Esophagus squamous epithelium (tissue), 4 donors: Measurements from ENCODE around the gene SLC35G4.
"Not testable (repeated sequence)": the region's sequence is repeated elsewhere in the genome, so short reads cannot be mapped to it uniquely, and the experiment has no call there.

Source experiments
- POLR2A ChIP-seq, 4 donors: fragments of 450-650 bp; IDR thresholded peaks; one replicate each; pipeline ENCODE4 v1.6.1; 2017; ENCODE audit warnings: antibody characterized with exemption in 4 of 4, mild to moderate bottlenecking in 4 of 4, moderate library complexity in 3 of 4
- TF ChIP-seq, protein P1 (sequence below), 6 experiments: fragments of 450-650 bp in 4 of 6; fragments of 200-600 bp in 2 of 6; sonication (generic) in 2 of 6; IDR thresholded peaks; one replicate each; pipeline ENCODE4 v1.5.1; 2016 to 2019; ENCODE audit warnings: antibody characterized with exemption in 6 of 6, mild to moderate bottlenecking in 4 of 6, moderate library complexity in 4 of 6

DNA sequence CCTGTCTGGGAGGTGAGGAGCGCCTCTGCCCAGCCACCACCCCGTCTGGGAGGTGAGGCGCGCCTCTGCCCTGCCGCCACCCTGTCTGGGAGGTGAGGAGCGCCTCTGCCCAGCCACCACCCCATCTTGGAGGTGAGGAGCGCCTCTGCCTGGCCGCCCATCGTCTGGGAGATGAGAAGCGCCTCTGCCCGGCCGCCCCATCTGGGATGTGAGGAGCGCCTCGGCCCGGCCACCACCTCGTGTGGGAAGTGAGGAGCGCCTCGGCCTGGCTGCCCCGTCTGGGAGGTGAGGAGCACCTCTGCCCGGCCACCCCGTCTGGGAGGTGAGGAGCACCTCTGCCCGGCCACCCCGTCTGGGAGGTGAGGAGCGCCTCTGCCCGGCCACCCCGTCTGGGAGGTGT is 38.4 kb downstream of the SLC35G4 start:
- TF ChIP-seq POLR2A (IDR thresholded peaks at IDR 0.05): not testable (repeated sequence)
- TF ChIP-seq, protein P1, sequence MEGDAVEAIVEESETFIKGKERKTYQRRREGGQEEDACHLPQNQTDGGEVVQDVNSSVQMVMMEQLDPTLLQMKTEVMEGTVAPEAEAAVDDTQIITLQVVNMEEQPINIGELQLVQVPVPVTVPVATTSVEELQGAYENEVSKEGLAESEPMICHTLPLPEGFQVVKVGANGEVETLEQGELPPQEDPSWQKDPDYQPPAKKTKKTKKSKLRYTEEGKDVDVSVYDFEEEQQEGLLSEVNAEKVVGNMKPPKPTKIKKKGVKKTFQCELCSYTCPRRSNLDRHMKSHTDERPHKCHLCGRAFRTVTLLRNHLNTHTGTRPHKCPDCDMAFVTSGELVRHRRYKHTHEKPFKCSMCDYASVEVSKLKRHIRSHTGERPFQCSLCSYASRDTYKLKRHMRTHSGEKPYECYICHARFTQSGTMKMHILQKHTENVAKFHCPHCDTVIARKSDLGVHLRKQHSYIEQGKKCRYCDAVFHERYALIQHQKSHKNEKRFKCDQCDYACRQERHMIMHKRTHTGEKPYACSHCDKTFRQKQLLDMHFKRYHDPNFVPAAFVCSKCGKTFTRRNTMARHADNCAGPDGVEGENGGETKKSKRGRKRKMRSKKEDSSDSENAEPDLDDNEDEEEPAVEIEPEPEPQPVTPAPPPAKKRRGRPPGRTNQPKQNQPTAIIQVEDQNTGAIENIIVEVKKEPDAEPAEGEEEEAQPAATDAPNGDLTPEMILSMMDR (IDR thresholded peaks at IDR 0.05): not testable (repeated sequence)
